Hepatocyte (in vitro differentiated cells): Measurements from ENCODE around the gene TRAPPC5. TPM values are rescaled to one million over a fixed set of nuclear protein-coding genes. Genes with fewer than 3 reads are reported as not detected.
A peak's percentile ranks its signal among the peaks of the same experiment; 100 is the strongest.

Source experiments
- DNase-seq: peaks from one replicate; pipeline ENCODE4 v3.0.0-alpha.2; 2016; ENCODE audit warnings: low spot score
- H2AFZ ChIP-seq: fragments of 200-600 bp; sonication (generic); 2 replicates; pipeline ENCODE4 v1.6.0; 2016; ENCODE audit warnings: antibody characterized with exemption, mild to moderate bottlenecking
- H3K27ac ChIP-seq: fragments of 200-600 bp; sonication (generic); 2 replicates; pipeline ENCODE4 v1.5.1; 2016; ENCODE audit warnings: mild to moderate bottlenecking
- H3K27me3 ChIP-seq: fragments of 200-600 bp; sonication (generic); 2 replicates; pipeline ENCODE4 v1.6.1; 2016
- H3K36me3 ChIP-seq: fragments of 200-600 bp; sonication (generic); replicated peaks from 2 replicates; pipeline ENCODE4 v1.5.1; 2016; ENCODE audit warnings: low read depth; ENCODE audit not compliant: insufficient read depth
- H3K4me1 ChIP-seq: fragments of 200-600 bp; sonication (generic); 2 replicates; pipeline ENCODE4 v1.5.1; 2016; ENCODE audit warnings: mild to moderate bottlenecking, moderate library complexity; ENCODE audit not compliant: insufficient read depth
- H3K4me2 ChIP-seq: fragments of 200-600 bp; sonication (generic); 2 replicates; pipeline ENCODE4 v1.6.0; 2016
- H3K4me3 ChIP-seq: fragments of 200-600 bp; sonication (generic); 2 replicates; pipeline ENCODE4 v1.5.1; 2016; ENCODE audit warnings: mild to moderate bottlenecking
- H3K79me2 ChIP-seq: fragments of 200-600 bp; sonication (generic); 2 replicates; pipeline ENCODE4 v1.6.0; 2017; ENCODE audit warnings: mild to moderate bottlenecking
- H3K9me2 ChIP-seq: fragments of 200-600 bp; sonication (generic); replicated peaks from 2 replicates; pipeline ENCODE4 v1.6.0; 2017; ENCODE audit warnings: mild to moderate bottlenecking; ENCODE audit not compliant: insufficient read depth
- H3K9me3 ChIP-seq: fragments of 200-600 bp; sonication (generic); 2 replicates; pipeline ENCODE4 v1.5.1; 2016; ENCODE audit warnings: low read depth, mild to moderate bottlenecking
- H4K20me1 ChIP-seq: fragments of 200-600 bp; sonication (generic); 2 replicates; pipeline ENCODE4 v1.6.0; 2016; ENCODE audit warnings: mild to moderate bottlenecking; ENCODE audit not compliant: insufficient read depth, poor library complexity, severe bottlenecking
- EZH2 ChIP-seq: fragments of 200-600 bp; sonication (generic); IDR thresholded peaks from 2 replicates; pipeline ENCODE4 v1.6.1; 2016; ENCODE audit warnings: antibody characterized with exemption, mild to moderate bottlenecking, borderline replicate concordance
- EZH2phosphoT487 ChIP-seq: fragments of 200-600 bp; sonication (generic); IDR thresholded peaks from one replicate; pipeline ENCODE4 v1.6.1; 2018; ENCODE audit warnings: antibody characterized with exemption, mild to moderate bottlenecking, low read depth, moderate library complexity; ENCODE audit not compliant: unreplicated experiment, severe bottlenecking
- WGBS: methylation state at CpG from one replicate; pipeline ENCODE4 v1.1.6; 2016; ENCODE audit warnings: low lambda C conversion rate; ENCODE audit errors: missing lambda C conversion rate; 5-methylcytosine and 5-hydroxymethylcytosine counted together
- polyA plus RNA-seq: library from polyadenylated mRNA; unstranded; fragments of >200 nt; fragmentation: Nextera tagmentation; extraction: Ambion mirVana; gene quantifications from 2 replicates; pipeline ENCODE4 v1.2.1, GENCODE V29; 2016
- total RNA-seq: library from RNA; depleted of rRNA; stranded (reverse); fragments of >200 nt; gene quantifications from 2 replicates; pipeline ENCODE4 v1.2.3, GENCODE V29; 2014
- TF ChIP-seq, protein P1 (sequence below): fragments of 200-600 bp; sonication (generic); IDR thresholded peaks from 2 replicates; pipeline ENCODE4 v1.5.1; 2016; ENCODE audit warnings: antibody characterized with exemption, mild to moderate bottlenecking; ENCODE audit not compliant: poor library complexity

Gene TRAPPC5
- total and polyA plus RNA-seq, 2 experiments from 2014 or later, result 80.4 to 175 TPM

DNA sequence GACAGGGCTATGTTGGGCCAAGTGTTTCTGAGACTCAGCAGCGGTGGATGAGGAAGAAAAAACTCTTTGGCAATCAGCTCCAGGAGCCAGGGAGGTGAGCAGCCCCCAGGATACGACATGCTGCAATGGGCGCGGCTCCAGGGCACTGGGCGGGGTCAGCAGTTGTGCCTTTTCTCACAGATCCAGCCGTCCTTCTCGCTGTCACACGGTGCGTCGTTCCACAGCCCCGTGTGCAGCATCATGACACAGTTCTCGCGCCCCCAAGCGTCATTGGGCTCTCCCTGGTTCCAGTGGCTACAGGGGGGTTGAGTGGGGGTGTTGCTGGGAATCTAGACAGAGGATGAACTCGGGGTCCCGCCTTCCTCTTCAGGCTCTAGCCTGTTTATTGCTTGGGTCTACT, 48.6 kb downstream of the TRAPPC5 start:
- Histone ChIP-seq H3K4me1 (no peaks in the 10 kb centered on the region), H3K4me3 (no peak overlapping the region), H3K9me2 (no peaks in the 10 kb centered on the region), H3K9me3 (no peaks in the 10 kb centered on the region), H3K36me3 (no peaks in the 10 kb centered on the region), H3K27ac (no peak overlapping the region), H2AFZ (no peak overlapping the region), H3K27me3 (peaks cover 51% of the 10 kb centered on the region), H3K79me2 (no peaks in the 10 kb centered on the region), H3K4me2 (no peak overlapping the region), H4K20me1 (no peaks in the 10 kb centered on the region)
- TF ChIP-seq EZH2 (no peak), EZH2phosphoT487 (no peak)
- TF ChIP-seq, protein P1, sequence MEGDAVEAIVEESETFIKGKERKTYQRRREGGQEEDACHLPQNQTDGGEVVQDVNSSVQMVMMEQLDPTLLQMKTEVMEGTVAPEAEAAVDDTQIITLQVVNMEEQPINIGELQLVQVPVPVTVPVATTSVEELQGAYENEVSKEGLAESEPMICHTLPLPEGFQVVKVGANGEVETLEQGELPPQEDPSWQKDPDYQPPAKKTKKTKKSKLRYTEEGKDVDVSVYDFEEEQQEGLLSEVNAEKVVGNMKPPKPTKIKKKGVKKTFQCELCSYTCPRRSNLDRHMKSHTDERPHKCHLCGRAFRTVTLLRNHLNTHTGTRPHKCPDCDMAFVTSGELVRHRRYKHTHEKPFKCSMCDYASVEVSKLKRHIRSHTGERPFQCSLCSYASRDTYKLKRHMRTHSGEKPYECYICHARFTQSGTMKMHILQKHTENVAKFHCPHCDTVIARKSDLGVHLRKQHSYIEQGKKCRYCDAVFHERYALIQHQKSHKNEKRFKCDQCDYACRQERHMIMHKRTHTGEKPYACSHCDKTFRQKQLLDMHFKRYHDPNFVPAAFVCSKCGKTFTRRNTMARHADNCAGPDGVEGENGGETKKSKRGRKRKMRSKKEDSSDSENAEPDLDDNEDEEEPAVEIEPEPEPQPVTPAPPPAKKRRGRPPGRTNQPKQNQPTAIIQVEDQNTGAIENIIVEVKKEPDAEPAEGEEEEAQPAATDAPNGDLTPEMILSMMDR, result no peak
- no peak for DNase-seq
- WGBS, result 40% methylated on average over 15 of the region's 16 CpGs

DNA sequence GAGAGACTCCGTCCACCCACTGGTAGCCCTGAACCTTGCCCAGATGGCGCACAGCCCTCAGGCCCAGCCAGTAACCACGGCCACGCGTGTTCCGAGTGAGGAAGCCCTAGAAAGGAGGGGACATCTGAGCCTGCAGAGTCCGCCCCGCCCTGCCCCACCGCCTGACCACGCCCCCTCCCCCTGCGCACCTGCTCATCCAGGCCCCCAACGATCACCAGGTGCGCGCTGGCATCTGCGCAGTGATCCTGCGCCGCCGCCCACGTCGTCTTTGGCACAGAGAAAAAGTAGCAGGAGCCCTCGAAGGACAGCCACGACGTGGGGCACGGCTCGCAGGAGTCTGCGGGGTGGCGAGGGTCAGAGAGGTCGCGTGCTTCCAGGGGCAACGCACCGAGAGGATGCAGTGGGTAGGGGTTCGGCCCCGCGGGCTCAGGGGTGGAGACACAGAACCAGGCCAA, 49.2 kb downstream of the TRAPPC5 start:
- DNase-seq, result no peak
- no peaks in the 10 kb centered on the region for H3K4me1 ChIP-seq
- peaks cover 51% of the 10 kb centered on the region for H3K27me3 ChIP-seq
- no peak overlapping the region for H3K4me2 ChIP-seq
- no peak overlapping the region for H3K27ac ChIP-seq
- no peaks in the 10 kb centered on the region for H3K9me2 ChIP-seq
- H3K4me3 ChIP-seq, result no peak overlapping the region
- H3K9me3 ChIP-seq, result no peaks in the 10 kb centered on the region
- H3K79me2 ChIP-seq, result no peaks in the 10 kb centered on the region
- no peak overlapping the region for H2AFZ ChIP-seq
- peak; percentile 61 for TF ChIP-seq EZH2
- TF ChIP-seq, protein P1, result no peak
- WGBS, result 17% methylated on average over 33 of the region's 34 CpGs
- H3K36me3 ChIP-seq, result no peaks in the 10 kb centered on the region
- no peaks in the 10 kb centered on the region for H4K20me1 ChIP-seq

DNA sequence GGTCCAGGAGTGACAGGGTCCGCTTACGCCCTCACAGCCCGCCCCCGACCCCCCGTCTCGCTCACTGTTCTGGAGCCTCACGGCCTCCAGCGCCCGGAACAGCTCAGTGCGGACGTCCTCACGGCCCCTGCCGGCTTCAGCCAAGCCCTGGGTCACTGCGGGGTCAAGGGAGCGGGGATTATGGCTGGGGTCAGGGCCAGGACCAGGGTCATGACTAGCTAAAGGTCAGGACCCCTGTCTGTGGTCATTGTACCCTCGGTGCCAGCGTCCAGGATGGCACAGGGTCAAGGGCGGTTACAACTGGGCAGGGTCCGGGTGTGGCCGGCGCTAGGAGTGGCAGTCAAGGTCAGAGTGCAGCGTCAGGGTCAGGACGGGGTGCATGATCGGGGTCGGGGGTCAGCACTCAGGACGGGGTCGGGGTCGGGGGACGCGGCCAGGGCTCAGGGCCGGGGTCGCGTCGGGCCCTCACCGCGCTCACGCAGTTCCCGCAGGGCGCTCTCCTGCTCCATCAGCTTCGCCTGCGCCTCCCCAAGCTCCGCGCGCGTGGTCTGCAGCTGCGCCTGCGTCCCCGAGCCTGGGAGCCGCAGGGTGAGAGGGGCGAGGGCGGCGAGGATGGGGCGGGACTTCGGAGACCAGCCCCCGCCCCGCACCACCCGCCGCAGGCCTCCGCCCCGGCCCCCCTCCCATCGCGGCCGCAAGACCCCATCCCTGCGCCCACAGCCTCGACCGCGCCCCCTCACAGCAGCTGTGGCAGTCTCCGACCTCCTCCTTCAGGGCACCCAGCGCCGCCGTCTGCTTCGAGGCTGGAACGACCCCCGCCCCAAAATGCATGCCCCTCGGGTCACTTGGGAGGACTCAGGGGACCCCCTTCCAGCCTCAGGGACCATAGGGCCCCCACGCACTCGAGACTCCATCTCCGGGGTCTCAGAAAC, 49.9 kb downstream of the TRAPPC5 start:
- TF ChIP-seq EZH2, result peak; percentile 60
- TF ChIP-seq, protein P1, result no peak
- Histone ChIP-seq H3K36me3 (no peaks in the 10 kb centered on the region), H3K79me2 (no peaks in the 10 kb centered on the region), H3K9me2 (no peaks in the 10 kb centered on the region), H3K4me1 (no peaks in the 10 kb centered on the region), H3K27ac (no peak overlapping the region), H4K20me1 (no peaks in the 10 kb centered on the region), H3K4me3 (no peak overlapping the region), H2AFZ (no peak overlapping the region), H3K9me3 (no peaks in the 10 kb centered on the region), H3K27me3 (peaks cover 53% of the 10 kb centered on the region), H3K4me2 (no peak overlapping the region)
- WGBS, result 24% methylated on average over 25 of the region's 78 CpGs
- DNase-seq, result no peak
